SK-N-MC (cell line): Measurements from ENCODE around the gene TYW1B.
"Not testable (repeated sequence)": the region's sequence is repeated elsewhere in the genome, so short reads cannot be mapped to it uniquely, and the experiment has no call there.

Source experiments
- EZH2 ChIP-seq: fragments of 200-600 bp; sonication (generic); IDR thresholded peaks from one replicate; pipeline ENCODE4 v1.6.1; 2017; ENCODE audit warnings: antibody characterized with exemption
- POLR2AphosphoS5 ChIP-seq: IDR thresholded peaks from 2 replicates; pipeline ENCODE4 v1.6.1; 2012; ENCODE audit warnings: mild to moderate bottlenecking, low read depth, low read length, borderline replicate concordance

DNA sequence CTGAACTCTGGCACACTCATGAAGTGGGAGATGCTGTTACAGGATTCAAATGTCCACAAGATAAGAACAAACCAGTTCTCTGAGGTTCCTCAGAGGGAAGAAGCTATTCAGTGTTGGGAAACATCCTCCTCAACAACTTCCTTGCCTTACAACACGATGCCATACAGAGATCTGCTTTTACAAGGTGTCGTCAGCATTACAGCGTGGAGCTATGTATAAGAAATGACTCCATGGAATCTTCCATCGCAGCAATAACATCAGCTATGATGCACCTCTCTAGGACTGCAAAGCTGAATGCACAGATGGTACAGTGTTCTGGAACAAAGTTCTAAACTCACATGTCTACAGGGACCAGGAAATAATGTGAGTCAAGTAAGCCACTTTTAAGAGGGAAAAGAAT, 122.3 kb downstream of the TYW1B start:
- not testable (repeated sequence) for TF ChIP-seq EZH2, POLR2AphosphoS5
